ENCODE data around the gene CEBPA.

The CEBPA gene

GRCh38 chr19:33273065-33273736, 29.1 kb downstream of the CEBPA start:
- TF ChIP-seq, protein P1, sequence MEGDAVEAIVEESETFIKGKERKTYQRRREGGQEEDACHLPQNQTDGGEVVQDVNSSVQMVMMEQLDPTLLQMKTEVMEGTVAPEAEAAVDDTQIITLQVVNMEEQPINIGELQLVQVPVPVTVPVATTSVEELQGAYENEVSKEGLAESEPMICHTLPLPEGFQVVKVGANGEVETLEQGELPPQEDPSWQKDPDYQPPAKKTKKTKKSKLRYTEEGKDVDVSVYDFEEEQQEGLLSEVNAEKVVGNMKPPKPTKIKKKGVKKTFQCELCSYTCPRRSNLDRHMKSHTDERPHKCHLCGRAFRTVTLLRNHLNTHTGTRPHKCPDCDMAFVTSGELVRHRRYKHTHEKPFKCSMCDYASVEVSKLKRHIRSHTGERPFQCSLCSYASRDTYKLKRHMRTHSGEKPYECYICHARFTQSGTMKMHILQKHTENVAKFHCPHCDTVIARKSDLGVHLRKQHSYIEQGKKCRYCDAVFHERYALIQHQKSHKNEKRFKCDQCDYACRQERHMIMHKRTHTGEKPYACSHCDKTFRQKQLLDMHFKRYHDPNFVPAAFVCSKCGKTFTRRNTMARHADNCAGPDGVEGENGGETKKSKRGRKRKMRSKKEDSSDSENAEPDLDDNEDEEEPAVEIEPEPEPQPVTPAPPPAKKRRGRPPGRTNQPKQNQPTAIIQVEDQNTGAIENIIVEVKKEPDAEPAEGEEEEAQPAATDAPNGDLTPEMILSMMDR (conservative IDR thresholded peaks at IDR 0.05; ENCODE audit: control insufficient read depth, insufficient read depth, low read depth, low read length): no peak
- peak; percentile 22 for DNase-seq (ENCODE audit: low read depth)
- no peak overlapping the region for H3K4me3 ChIP-seq (ENCODE audit: control insufficient read depth, low read depth, low read length)

GRCh38 chr19:33271246-33272021, 30.9 kb downstream of the CEBPA start:
- H3K4me3 ChIP-seq (ENCODE audit: control insufficient read depth, low read depth, low read length): no peak overlapping the region
- TF ChIP-seq, protein P1 (conservative IDR thresholded peaks at IDR 0.05; ENCODE audit: control insufficient read depth, insufficient read depth, low read depth, low read length): no peak
- DNase-seq (ENCODE audit: low read depth): no peak

DNA sequence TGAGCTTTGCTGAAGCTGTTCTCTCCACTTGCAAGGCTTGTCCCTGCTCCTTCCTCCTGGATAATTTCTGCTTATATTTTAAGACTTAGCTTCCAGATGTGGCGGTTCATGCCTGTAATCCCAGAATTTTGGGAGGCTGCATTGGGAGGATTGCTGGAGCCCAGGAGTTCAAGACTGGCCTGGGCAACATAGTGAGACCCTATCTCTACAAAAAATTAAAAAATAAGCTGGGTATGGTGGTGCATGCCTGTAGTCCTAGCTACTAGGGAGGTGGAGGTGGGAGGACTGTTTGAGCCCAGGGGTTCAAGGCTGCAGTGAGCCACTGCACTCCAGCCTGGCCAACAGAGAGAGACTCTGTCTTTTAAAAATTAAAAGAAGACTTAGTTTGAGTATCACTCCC, 31.6 kb downstream of the CEBPA start:
- H3K4me3 ChIP-seq (ENCODE audit: control insufficient read depth, low read depth, low read length): no peak overlapping the region
- DNase-seq (ENCODE audit: low read depth): no peak
- TF ChIP-seq, protein P1 (conservative IDR thresholded peaks at IDR 0.05; ENCODE audit: control insufficient read depth, insufficient read depth, low read depth, low read length): no peak

GRCh38 chr19:33269016-33269415, 33.3 kb downstream of the CEBPA start:
- TF ChIP-seq, protein P1 (conservative IDR thresholded peaks at IDR 0.05; ENCODE audit: control insufficient read depth, insufficient read depth, low read depth, low read length): no peak
- no peak overlapping the region for H3K4me3 ChIP-seq (ENCODE audit: control insufficient read depth, low read depth, low read length)
- DNase-seq (ENCODE audit: low read depth): no peak

DNA sequence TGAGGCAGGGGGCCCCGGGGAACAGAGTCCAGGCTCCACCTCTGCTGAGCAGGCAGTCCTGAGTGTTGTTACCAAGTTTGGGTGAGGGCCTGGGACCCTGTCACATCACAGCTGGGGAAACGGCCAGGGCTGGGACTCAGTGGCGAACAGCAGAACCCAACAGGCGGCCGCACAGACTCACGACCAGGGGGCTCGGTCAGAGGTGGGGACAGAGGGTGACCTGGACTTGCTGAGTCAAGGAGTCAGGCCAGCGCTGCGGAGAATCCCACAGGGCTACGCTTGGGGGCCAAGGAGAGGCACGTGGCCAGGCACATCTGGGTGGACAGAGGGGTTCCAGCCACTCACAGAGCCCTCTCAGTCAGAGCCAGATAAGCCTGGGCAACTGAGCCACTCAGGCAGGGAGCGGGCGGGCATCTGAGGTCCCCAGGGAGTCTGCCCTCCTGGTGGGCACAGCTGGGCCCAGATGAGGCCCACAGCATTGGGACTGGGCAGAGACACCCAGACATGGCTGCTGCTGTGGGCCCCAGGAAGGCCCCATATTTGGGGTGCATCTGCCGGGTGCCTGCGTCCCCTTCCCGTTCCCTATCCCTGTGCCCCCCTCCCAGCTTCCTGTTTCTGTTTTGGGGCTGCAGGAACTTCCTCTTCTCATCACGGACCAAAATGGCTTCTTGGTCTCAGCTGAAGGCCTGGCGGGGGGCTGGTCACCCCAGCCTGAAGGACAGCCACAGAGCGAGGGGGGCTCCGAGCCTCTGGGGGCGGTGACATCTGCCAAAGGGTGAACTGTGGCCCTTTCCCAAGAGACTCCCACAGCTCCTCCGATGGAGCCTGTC, 34.0 kb downstream of the CEBPA start:
- H3K4me3 ChIP-seq (ENCODE audit: control insufficient read depth, low read depth, low read length): no peak overlapping the region
- no peak for DNase-seq (ENCODE audit: low read depth)
- TF ChIP-seq, protein P1 (conservative IDR thresholded peaks at IDR 0.05; ENCODE audit: control insufficient read depth, insufficient read depth, low read depth, low read length): no peak

- no peak overlapping the region for H3K4me3 ChIP-seq (ENCODE audit: control insufficient read depth, low read depth, low read length)
- DNase-seq (ENCODE audit: low read depth): no peak
- TF ChIP-seq, protein P1 (conservative IDR thresholded peaks at IDR 0.05; ENCODE audit: control insufficient read depth, insufficient read depth, low read depth, low read length): no peak
These were observed 34.6 kb downstream of the CEBPA start for GRCh38 chr19:33267706-33268105.

All from fibroblast of mammary gland (primary cell).